ENCODE results near the gene GRK3. TPM values are rescaled to one million over a fixed set of nuclear protein-coding genes. Genes with fewer than 3 reads are reported as not detected.

Gene GRK3
- total RNA-seq, 1 experiment from 2014 or later = 2.0 TPM

GRCh38 chr22:25697978-25698377 lies 133.5 kb downstream of the GRK3 start:
- intact Hi-C loops (cut with micrococcal nuclease; ENCODE audit: unreplicated experiment) = no loop called here
- ChIA-PET CTCF (no interaction called here), POLR2A (ENCODE audit: low non-redundant PET) (no interaction called here)
- Histone ChIP-seq H3K36me3 (ENCODE audit: insufficient read depth, low read length, poor library complexity, severe bottlenecking) (no peaks in the 10 kb centered on the region), H3K4me1 (ENCODE audit: insufficient read depth, low read length, poor library complexity, severe bottlenecking) (peaks cover 13% of the 10 kb centered on the region), H3K27me3 (replicated peaks; ENCODE audit: insufficient read depth, low read depth, low read length, poor library complexity) (no peaks in the 10 kb centered on the region), H3K4me3 (ENCODE audit: low read depth, low read length, poor library complexity, severe bottlenecking) (no peak overlapping the region), H3K9me3 (ENCODE audit: low read depth, low read length, poor library complexity, severe bottlenecking) (no peaks in the 10 kb centered on the region), H3K27ac (ENCODE audit: low read depth, low read length, poor library complexity, severe bottlenecking) (no peak overlapping the region)
- BruUV-seq (replicated peaks) = no TSS peak
- TF ChIP-seq EZH2 (IDR thresholded peaks at IDR 0.05; ENCODE audit: borderline replicate concordance, low read depth, low read length, poor library complexity, severe bottlenecking) (no peak), CTCF (conservative IDR thresholded peaks at IDR 0.05; ENCODE audit: low read depth, low read length) (no peak)
- DNase-seq (ENCODE audit: low spot score) = no peak

GRCh38 chr22:25698461-25698860 lies 134.0 kb downstream of the GRK3 start:
- no peak for DNase-seq (ENCODE audit: low spot score)
- no TSS peak for BruUV-seq (replicated peaks)

GRCh38 chr22:25698978-25699377 lies 134.5 kb downstream of the GRK3 start:
- CTCF ChIA-PET = interaction anchor here (0.6 kb wide), 1 partner anchor 15 kb away, joined by 3 read pairs; no protein-coding TSS in a partner anchor
- Histone ChIP-seq H3K27me3 (replicated peaks; ENCODE audit: insufficient read depth, low read depth, low read length, poor library complexity) (no peaks in the 10 kb centered on the region), H3K36me3 (ENCODE audit: insufficient read depth, low read length, poor library complexity, severe bottlenecking) (no peaks in the 10 kb centered on the region), H3K4me1 (ENCODE audit: insufficient read depth, low read length, poor library complexity, severe bottlenecking) (peaks cover 13% of the 10 kb centered on the region), H3K4me3 (ENCODE audit: low read depth, low read length, poor library complexity, severe bottlenecking) (no peak overlapping the region), H3K27ac (ENCODE audit: low read depth, low read length, poor library complexity, severe bottlenecking) (no peak overlapping the region), H3K9me3 (ENCODE audit: low read depth, low read length, poor library complexity, severe bottlenecking) (no peaks in the 10 kb centered on the region)
- no peak for DNase-seq (ENCODE audit: low spot score)
- no TSS peak for BruUV-seq (replicated peaks)
- TF ChIP-seq EZH2 (IDR thresholded peaks at IDR 0.05; ENCODE audit: borderline replicate concordance, low read depth, low read length, poor library complexity, severe bottlenecking) = no peak
- TF ChIP-seq CTCF (conservative IDR thresholded peaks at IDR 0.05; ENCODE audit: low read depth, low read length) = no peak
- POLR2A ChIA-PET (ENCODE audit: low non-redundant PET) = no interaction called here
- intact Hi-C loops (cut with micrococcal nuclease; ENCODE audit: unreplicated experiment) = no loop called here

More at GRCh38 chr22:25698461-25698860, 134.0 kb downstream of the GRK3 start:
- Histone ChIP-seq H3K4me1 (ENCODE audit: insufficient read depth, low read length, poor library complexity, severe bottlenecking) (peaks cover 13% of the 10 kb centered on the region), H3K9me3 (ENCODE audit: low read depth, low read length, poor library complexity, severe bottlenecking) (no peaks in the 10 kb centered on the region), H3K27ac (ENCODE audit: low read depth, low read length, poor library complexity, severe bottlenecking) (no peak overlapping the region), H3K27me3 (replicated peaks; ENCODE audit: insufficient read depth, low read depth, low read length, poor library complexity) (no peaks in the 10 kb centered on the region), H3K4me3 (ENCODE audit: low read depth, low read length, poor library complexity, severe bottlenecking) (no peak overlapping the region), H3K36me3 (ENCODE audit: insufficient read depth, low read length, poor library complexity, severe bottlenecking) (no peaks in the 10 kb centered on the region)
- ChIA-PET POLR2A (ENCODE audit: low non-redundant PET) (no interaction called here), CTCF (no interaction called here)
- TF ChIP-seq EZH2 (IDR thresholded peaks at IDR 0.05; ENCODE audit: borderline replicate concordance, low read depth, low read length, poor library complexity, severe bottlenecking) = no peak
- TF ChIP-seq CTCF (conservative IDR thresholded peaks at IDR 0.05; ENCODE audit: low read depth, low read length) = no peak
- intact Hi-C loops (cut with micrococcal nuclease; ENCODE audit: unreplicated experiment) = no loop called here

All from A673 (cell line).